ENCODE results near the gene MEST. TPM values are rescaled to one million over a fixed set of nuclear protein-coding genes. Genes with fewer than 3 reads are reported as not detected.

The MEST gene
- total RNA-seq, 4 donors from 2014 or later: 63.6 to 527 (median 235) TPM

DNA sequence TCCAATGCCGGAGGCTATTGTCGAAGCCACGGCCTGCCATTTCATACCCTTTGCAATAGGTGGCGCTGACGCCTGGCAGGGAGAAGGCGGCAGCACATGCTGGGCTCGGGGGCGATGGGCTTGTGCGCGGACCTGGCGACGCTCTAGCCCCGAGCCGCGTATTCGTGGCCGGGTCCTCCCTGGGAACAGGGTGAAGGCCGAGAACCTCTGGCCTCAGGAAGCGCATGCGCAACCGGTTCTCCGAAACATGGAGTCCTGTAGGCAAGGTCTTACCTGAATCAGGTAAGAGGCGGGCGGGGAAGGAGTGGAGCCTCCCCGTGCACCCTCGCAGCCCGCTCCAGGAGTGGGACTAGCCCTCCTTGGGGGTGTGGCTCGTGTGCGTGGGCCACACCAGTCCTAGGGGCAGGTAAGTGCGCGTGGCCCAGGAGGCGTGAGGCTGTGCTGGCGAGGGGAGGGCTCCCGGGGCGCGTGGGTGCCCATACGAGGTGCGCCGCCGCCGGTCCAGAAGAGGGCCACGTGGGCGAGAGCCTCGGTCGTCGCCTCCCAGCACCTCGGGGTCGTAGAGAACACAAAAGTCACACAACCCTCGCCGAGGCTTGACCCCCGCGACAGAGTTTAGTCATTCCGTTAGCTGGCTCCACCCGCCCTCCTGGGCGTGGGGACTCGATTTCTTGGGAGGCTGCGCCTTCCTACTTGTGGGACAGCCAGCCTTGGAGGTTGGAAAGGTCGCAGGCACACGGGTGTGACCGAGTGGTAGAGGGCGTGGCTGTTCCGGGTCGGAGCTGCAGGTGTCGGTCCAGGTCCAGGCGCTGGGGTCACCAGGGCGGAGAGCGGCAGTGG, 5.6 kb upstream of the MEST start:
- TF ChIP-seq, protein P1, sequence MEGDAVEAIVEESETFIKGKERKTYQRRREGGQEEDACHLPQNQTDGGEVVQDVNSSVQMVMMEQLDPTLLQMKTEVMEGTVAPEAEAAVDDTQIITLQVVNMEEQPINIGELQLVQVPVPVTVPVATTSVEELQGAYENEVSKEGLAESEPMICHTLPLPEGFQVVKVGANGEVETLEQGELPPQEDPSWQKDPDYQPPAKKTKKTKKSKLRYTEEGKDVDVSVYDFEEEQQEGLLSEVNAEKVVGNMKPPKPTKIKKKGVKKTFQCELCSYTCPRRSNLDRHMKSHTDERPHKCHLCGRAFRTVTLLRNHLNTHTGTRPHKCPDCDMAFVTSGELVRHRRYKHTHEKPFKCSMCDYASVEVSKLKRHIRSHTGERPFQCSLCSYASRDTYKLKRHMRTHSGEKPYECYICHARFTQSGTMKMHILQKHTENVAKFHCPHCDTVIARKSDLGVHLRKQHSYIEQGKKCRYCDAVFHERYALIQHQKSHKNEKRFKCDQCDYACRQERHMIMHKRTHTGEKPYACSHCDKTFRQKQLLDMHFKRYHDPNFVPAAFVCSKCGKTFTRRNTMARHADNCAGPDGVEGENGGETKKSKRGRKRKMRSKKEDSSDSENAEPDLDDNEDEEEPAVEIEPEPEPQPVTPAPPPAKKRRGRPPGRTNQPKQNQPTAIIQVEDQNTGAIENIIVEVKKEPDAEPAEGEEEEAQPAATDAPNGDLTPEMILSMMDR (IDR thresholded peaks at IDR 0.05; ENCODE audit: low read depth): no peak

GRCh38 chr7:130486954-130487436, 4.9 kb upstream of the MEST start:
- TF ChIP-seq, protein P1 (IDR thresholded peaks at IDR 0.05; ENCODE audit: low read depth): no peak

- TF ChIP-seq, protein P1 (IDR thresholded peaks at IDR 0.05; ENCODE audit: low read depth): no peak
These were observed 3.3 kb upstream of the MEST start for GRCh38 chr7:130488392-130489139.

DNA sequence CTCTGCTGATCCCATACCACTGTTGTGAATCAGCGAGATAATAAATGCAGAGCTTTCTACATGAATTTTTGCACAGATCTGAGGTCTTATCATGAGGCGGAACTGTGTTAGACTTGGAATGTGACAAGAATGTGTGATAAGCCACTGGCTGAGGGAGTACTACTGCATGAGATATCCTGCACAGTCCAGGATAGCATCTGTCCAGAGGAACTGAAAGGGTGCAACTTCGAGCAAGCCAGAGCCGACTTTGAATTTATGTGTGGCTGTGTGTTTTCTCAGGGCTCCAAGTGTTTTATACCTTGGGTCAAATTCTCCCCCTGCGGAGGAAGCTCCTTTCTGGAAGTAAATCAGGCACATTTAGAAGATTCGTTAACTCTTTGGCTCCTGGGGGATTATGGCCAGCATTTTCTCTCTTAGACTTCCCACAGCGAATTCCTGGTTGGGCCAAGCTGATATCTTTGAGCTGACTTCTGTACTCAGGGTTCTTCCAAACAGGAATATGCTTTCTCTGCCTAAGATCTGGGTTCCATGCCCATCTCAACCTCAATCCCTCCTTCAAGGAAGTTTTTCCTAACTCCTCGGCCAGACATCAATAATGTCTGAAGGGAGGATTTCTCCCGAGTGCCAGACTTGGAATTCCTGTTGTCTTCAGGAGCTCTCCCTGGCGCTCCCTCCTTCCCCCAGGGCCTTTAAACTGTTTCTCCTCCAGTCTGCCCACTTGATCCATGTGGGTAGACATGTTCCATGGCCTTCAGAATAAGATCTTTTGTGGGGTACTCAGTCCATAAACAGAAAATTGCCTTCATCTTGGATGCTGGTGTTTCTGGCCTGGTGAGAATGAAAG, 2.5 kb upstream of the MEST start:
- TF ChIP-seq, protein P1 (IDR thresholded peaks at IDR 0.05; ENCODE audit: low read depth): no peak

DNA sequence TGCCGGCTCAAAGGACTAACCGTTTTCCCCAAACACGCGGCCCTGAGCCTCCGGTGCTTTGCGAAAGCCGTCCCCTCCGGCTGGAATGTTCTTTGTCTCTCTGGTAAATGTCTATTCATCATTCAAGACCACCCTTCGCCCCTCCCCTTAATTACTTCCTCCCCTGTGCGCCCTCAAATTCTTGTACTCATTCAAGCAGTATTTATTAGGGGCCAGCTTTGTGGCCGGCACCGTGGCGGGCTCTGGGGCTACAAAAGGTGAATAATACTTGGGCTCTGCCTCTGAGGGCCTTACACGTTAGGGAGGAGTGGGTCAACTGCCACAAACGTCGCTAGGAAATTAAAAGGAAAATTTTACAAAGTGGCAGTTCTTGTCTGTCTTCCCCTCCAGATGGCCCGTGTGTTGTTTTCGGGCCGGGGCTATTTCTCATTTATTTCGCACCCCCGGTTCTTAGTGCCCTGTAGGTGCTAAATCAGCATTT, 1.5 kb upstream of the MEST start:
- TF ChIP-seq, protein P1 (IDR thresholded peaks at IDR 0.05; ENCODE audit: low read depth): no peak

DNA sequence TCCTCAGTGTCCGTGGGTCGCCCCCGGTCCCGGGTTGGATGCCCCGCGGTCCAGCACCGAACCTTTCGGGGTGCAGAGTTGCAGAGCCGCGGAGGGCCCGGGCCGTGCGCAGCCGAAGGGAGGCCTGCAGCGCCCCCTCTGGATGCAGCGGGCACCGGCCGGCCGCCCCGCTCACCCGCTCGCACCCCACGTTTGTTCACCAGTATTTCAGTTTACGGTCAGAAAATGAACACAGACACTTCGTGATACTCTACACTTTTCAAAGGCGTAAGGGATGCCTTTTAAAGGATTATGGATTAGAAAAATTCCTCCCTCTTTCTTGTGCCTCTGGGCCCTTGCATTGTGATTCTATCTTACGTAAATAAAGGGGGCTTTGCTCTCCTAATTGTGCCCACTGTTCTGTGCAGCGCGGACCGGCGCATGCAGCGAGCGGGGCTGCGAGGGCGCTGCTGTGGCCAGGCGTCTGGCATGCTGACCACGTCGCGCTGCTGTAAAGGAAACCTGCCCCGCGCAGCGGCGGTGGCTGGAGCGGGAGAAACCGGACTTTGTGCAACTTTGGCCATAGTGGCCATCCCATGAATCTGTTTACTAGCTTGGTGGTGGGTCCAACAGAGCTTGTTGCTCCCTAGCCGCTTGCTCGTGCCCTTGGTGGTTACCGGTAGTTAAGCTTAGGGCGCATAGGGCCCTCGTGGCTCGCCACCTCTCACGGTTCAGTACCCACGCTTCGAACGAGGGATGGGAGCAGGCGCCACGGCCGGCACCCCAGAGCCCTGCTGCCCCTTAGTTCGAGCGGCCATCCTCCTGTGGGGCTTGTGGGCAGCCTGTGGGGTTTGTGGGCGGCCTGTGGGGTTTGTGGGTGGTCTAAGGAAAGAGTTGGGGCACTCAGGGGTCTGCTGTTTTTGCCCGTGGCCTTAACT, 739 bp upstream of the MEST start:
- TF ChIP-seq, protein P1 (IDR thresholded peaks at IDR 0.05; ENCODE audit: low read depth): no peak

Measured in subcutaneous adipose tissue (tissue), 4 donors.